Mammary epithelial cell (primary cell): ENCODE data around the gene SMC4.

ENCODE experiments used
- EZH2 ChIP-seq: IDR thresholded peaks from 2 replicates; pipeline ENCODE4 v1.6.1; 2012; ENCODE audit warnings: low read length, inconsistent platforms, borderline replicate concordance
- TF ChIP-seq, protein P1 (sequence below), 2 donors: IDR thresholded peaks in 1 of 2; conservative IDR thresholded peaks in 1 of 2; 2 replicates each; pipeline ENCODE4 v1.5.1; 2011 to 2012; ENCODE audit warnings: inconsistent platforms in 2 of 2, low read length in 2 of 2, mild to moderate bottlenecking in 2 of 2, control low read depth in 1 of 2, low read depth in 1 of 2; ENCODE audit not compliant: insufficient read depth in 1 of 2; ENCODE audit errors: extremely low read depth in 1 of 2

DNA sequence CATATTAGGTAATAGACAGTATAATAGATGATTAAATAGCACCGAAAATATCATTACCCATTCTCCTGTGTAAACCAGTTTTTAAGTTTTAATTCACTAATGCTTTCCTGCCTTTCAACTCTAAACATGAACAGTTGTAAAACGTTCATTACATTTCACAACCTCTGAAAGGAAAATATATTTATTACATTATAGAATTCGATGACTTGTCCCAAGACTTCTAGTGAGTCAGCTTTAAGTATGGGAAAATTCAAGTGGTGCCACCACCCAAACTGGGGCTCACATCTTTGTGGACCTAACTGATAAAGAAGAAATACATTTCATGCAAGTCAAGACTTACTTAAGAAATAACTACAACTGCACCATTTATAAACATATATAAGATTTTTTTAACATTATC lies 48.1 kb downstream of the SMC4 start:
- TF ChIP-seq, protein P1, sequence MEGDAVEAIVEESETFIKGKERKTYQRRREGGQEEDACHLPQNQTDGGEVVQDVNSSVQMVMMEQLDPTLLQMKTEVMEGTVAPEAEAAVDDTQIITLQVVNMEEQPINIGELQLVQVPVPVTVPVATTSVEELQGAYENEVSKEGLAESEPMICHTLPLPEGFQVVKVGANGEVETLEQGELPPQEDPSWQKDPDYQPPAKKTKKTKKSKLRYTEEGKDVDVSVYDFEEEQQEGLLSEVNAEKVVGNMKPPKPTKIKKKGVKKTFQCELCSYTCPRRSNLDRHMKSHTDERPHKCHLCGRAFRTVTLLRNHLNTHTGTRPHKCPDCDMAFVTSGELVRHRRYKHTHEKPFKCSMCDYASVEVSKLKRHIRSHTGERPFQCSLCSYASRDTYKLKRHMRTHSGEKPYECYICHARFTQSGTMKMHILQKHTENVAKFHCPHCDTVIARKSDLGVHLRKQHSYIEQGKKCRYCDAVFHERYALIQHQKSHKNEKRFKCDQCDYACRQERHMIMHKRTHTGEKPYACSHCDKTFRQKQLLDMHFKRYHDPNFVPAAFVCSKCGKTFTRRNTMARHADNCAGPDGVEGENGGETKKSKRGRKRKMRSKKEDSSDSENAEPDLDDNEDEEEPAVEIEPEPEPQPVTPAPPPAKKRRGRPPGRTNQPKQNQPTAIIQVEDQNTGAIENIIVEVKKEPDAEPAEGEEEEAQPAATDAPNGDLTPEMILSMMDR (conservative IDR thresholded peaks at IDR 0.05 in 1 of 2, IDR thresholded peaks at IDR 0.05 in 1 of 2; ENCODE audit: extremely low read depth in 1 of 2, insufficient read depth in 1 of 2, low read depth in 1 of 2, low read length in 2 of 2) = no peak
- no peak for TF ChIP-seq EZH2
